CD4-positive, alpha-beta T cell treated with Interleukin-6 at 100 ng/mL for 8 hours (primary cell): Measurements from ENCODE around the gene DNAJA4.
"Not testable (repeated sequence)": the region's sequence is repeated elsewhere in the genome, so short reads cannot be mapped to it uniquely, and the experiment has no call there.

Source experiments
- DNase-seq: peaks from one replicate; pipeline ENCODE4 v3.0.0-alpha.2; 2020; ENCODE audit warnings: mixed read lengths, low spot score

Gene DNAJA4

GRCh38 chr15:78244101-78244500, 20.3 kb upstream of the DNAJA4 start:
- DNase-seq = no peak

GRCh38 chr15:78244893-78245292, 19.5 kb upstream of the DNAJA4 start:
- DNase-seq = no peak

- not testable (repeated sequence) for DNase-seq
Measured at GRCh38 chr15:78245392-78245791, 19.0 kb upstream of the DNAJA4 start.

GRCh38 chr15:78245976-78246620, 18.3 kb upstream of the DNAJA4 start:
- not testable (repeated sequence) for DNase-seq

GRCh38 chr15:78247911-78248310, 16.5 kb upstream of the DNAJA4 start:
- DNase-seq = no peak

GRCh38 chr15:78249131-78249530, 15.2 kb upstream of the DNAJA4 start:
- DNase-seq = no peak

GRCh38 chr15:78251136-78251535, 13.2 kb upstream of the DNAJA4 start:
- DNase-seq = no peak

- no peak for DNase-seq
Measured at GRCh38 chr15:78255421-78256043, 8.8 kb upstream of the DNAJA4 start.

- DNase-seq = no peak
Measured at GRCh38 chr15:78256044-78256437, 8.3 kb upstream of the DNAJA4 start.

- DNase-seq = no peak
Measured at GRCh38 chr15:78257681-78258080, 6.7 kb upstream of the DNAJA4 start.

GRCh38 chr15:78259232-78259631, 5.1 kb upstream of the DNAJA4 start:
- DNase-seq = no peak

GRCh38 chr15:78260489-78260888, 3.9 kb upstream of the DNAJA4 start:
- no peak for DNase-seq

- DNase-seq = no peak
Measured at GRCh38 chr15:78261062-78261461, 3.3 kb upstream of the DNAJA4 start.

GRCh38 chr15:78263351-78263781, 996 bp upstream of the DNAJA4 start:
- DNase-seq = no peak

- DNase-seq = no peak
Measured at GRCh38 chr15:78263907-78264303, 457 bp upstream of the DNAJA4 start.

GRCh38 chr15:78265137-78265460, 737 bp downstream of the DNAJA4 start:
- DNase-seq = no peak

GRCh38 chr15:78265752-78266224, 1.4 kb downstream of the DNAJA4 start:
- DNase-seq = no peak

GRCh38 chr15:78266229-78266628, 1.9 kb downstream of the DNAJA4 start:
- no peak for DNase-seq

- DNase-seq = no peak
Measured at GRCh38 chr15:78266806-78267205, 2.4 kb downstream of the DNAJA4 start.

GRCh38 chr15:78272316-78272715, 8.0 kb downstream of the DNAJA4 start:
- no peak for DNase-seq

- DNase-seq = no peak
Measured at GRCh38 chr15:78272776-78273175, 8.4 kb downstream of the DNAJA4 start.

GRCh38 chr15:78274994-78275393, 10.6 kb downstream of the DNAJA4 start:
- DNase-seq = no peak

GRCh38 chr15:78276064-78276943, 11.9 kb downstream of the DNAJA4 start:
- DNase-seq = no peak
